Activated CD8-positive, alpha-beta memory T cell treated with anti-CD3 and anti-CD28 coated beads for 24 hours (primary cell): ENCODE data around the gene RHOT1.
"Not testable (repeated sequence)": the region's sequence is repeated elsewhere in the genome, so short reads cannot be mapped to it uniquely, and the experiment has no call there.

ENCODE experiments used
- DNase-seq: peaks from one replicate; pipeline ENCODE4 v3.0.0-alpha.2; 2020

Gene RHOT1

DNA sequence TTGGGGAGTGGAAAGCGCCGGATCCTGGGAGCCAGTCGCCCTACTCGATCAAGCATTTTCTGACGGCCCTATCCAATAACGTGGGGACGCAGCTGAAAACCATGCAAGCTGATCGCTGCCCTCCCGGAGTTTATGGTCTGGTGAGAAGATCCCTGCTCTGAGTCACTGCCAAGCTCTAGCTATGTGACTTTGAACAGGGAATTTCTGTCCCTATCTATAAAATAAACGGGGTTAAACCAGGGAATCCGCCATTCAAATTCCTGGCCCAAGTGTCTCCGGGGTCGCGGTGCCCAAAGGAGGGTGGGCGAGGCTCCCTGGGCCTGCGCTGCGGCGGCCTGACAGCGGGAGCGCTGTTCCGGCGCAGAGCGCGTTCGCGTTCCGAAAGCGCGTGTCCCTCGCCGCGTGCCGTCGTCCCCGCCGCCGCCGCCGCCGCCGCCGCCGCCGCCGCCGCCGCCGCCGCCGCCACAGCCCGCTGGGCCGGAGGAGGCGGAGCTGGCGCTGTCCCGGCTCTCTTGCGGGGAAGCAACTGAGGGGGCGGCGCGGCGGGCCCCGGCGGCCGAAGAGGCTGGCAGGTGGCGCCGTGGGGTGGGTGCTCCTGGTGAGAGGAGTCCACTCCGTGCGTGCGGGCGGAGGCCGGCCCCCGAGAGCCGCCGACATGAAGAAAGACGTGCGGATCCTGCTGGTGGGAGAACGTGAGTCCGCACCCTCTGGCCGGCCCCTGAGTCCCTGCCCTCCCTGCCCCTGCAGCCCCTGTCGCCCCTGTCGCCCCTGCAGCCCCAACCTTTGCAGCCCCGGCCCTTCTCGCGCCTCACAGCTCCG, at the start of gene RHOT1:
Gene RHOT1 (plus strand): TSS at position 465 of the 819 bp plus-strand sequence. CDS start 191 bp downstream, at position 656.
- peak; percentile 88 for DNase-seq

DNA sequence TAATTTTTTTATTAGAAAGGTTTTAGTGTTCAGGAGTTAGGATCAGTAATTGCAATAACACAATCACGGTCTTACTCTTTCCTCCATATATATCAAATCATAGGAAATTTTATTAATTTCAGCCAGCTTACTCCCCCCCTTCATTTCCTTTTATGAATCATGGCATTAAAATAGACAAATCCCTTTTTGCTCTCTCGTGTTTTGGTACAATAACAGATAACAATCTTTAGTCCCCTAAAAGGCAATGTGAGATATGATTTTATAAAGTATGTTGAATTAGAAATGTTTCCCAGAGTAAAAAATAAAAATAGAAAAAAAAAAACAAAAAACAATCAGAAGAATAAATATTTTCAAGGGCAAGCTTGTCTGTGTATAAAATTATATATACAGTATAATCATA, 42.6 kb upstream of the RHOT1 start:
- no peak for DNase-seq

DNA sequence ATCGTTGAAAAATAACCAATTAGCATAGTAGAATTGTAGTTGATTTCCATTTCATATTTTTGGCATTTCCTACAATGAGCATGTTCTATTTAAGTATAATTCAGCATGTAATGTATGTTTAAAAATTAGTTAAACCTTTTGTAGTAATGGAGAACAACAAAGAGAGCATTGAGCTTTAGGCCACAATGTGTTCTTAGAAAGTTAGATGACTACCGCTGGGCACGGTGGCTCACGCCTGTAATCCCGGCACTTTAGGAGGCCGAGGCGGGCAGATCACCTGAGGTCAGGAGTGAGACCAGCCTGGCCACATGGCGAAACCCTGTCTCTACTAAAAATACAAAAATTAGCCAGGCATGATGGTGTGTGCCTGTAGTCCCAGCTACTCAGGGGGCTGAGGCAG, 42.0 kb upstream of the RHOT1 start:
- peak; percentile 7 for DNase-seq

DNA sequence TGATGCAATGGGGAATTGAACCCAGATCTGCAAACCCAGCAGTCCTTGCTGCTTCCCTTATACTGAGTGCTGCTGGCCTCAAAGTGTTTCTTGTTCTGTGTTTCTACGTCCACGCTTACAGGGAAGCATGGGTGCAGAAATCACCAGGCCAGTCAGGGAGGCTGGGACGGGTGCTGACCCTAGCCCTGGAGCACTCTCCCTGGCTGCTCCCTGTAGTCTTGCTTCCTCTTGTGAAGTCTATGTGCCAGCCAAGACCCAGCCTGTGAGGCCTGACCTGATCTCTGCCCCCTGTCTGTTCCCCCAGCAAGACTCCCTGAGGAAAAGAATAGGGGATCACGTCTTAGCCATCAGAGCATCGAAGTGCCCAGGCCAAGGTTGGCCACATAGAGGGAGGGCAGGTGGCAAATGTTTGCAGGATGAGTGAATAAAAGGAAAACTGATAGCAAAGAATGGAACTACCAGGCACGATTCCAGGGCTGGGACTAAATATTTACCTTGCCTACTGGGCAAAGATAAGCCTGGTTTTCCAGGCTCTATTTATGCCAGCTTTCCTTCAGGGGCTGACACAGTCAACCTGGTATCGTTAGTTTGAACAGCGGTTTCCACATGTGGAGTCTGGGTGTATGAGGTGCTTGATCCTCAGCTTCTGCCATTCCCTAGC, 41.2 kb upstream of the RHOT1 start:
- peak; percentile 43 for DNase-seq

DNA sequence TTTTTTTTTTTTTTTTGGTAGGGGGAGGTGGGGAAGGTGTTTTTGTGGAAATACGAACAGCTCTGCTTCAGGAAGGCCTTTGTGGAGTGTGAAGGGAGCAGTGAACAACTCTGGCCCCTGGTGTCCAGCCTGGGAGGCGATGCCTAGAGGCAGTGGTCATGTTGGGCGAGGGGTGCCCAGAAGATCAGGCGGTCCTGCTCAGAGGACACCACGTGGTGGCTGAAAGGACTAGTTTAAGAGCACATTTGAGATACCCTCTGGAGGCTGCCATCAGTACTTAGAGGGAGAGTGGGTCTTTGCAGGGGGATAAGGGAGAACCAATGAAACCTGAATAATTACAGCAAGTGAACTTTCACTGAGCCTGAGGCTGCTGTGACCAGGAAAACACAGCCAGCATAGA, 40.1 kb upstream of the RHOT1 start:
- DNase-seq: peak; percentile 28

DNA sequence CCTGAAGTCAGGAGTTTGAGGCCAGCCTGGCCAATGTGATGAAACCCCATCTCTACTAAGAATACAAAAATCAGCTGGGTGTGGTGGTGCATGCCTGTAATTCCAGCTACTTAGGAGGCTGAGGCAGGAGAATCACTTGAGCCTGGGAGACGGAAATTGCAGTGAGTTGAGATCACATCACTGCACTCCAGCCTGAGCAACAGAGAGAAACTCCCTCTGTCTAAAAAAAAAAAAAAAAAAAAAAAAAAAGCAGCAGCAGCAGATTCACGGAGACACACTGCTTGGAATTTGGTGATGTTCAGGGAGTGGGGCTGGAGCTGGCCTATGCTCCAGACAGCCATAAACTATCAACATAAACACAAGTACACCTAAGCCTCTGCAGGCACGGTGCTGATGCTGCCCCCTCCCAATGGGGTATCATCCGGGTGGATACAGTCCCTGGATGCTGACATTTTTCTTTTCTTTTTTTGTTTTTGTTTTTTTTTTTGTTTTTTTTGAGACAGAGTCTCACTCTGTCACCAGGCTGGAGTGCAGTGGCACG, 39.6 kb upstream of the RHOT1 start:
- no peak for DNase-seq

DNA sequence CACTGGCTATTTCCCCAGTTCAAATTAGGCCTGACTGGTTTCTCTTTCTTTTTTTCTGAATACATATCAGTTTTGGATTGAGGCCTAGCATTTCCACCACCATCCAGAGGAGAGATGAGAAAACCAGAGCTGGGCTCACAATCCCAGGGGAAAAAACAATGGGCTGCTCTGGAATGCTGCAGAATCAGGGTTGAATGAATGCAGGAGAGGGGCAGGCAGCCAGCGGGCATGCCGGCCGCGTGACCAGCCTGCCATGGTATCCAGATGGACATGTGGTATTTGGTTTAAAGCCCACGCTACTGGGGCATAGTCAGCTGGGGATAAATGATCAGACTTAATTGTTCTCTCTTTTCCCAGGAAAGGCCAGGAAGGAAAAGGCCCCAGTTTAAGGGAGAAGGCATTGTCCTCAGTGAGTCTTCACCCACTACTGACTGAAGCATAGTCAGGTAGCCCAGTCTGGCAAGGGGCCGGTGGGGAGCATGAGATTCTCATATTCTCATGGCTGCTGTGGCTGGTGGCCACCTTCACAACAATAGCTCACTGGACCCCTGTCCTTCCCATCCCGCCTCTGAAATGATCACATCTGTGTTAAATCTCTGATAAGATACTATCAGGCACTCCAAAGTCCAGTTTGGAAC, 38.7 kb upstream of the RHOT1 start:
- peak; percentile 0 for DNase-seq

DNA sequence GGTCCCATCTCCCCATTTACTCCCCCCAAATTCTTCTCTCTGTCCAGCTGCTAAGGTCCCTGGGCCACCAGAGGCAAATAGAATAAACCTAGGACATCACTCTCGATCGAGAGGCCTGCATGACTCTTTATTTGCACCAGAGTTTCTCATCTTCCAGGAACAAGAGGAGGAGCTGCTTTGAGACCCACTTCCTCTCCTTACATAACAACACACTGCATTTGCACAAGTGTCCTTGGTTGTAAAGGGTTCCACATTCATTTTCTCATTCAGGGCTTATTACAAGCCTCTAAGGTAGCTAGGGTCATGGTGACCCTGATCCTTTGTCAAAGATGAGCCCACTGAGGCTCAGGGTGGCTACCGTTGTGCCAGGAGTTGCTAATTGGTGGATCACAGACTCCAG, 38.1 kb upstream of the RHOT1 start:
- DNase-seq: peak; percentile 58

DNA sequence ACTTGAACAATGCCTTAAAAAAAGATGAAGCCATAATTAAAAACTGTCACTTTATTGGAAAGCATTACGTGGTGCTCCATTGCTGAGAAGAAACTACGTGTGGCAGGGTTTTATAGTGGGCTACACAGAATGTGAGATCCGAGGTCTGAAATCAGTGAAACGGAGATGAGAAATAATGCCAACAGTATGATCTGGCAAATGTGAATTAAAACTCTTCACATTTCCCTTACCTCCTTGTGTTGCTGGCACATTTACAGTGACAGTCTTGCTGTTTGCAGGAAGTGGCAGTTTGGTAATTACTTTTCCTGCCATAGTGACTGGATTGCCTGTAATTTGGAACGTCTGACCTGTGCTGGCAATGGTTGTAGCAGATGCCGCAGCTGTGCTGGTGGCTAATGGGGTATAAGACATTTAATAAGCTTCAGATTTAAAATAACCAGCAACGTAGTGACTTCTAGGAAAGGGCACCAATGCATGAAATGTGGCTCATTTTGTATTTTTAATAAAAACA, 35.8 kb upstream of the RHOT1 start:
- DNase-seq: peak; percentile 17

DNA sequence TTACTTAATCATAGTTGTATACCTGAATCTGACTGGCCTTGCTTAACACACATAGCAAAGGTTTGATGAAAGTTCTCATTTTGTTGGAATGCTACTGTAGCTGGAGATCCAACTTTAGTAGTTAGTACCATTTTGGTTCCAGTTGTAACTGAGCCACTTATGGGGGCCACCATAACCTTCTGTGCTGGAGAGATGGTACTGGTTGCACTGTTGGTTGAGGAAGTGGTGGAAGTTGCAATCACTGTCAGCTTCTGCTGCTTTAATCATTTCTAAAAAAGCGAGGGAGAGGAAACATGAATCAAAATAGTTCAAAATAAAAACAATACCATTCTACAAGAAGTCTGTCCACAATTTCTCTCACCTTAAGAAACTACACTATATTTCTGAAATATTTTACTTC, 35.1 kb upstream of the RHOT1 start:
- DNase-seq: not testable (repeated sequence)

DNA sequence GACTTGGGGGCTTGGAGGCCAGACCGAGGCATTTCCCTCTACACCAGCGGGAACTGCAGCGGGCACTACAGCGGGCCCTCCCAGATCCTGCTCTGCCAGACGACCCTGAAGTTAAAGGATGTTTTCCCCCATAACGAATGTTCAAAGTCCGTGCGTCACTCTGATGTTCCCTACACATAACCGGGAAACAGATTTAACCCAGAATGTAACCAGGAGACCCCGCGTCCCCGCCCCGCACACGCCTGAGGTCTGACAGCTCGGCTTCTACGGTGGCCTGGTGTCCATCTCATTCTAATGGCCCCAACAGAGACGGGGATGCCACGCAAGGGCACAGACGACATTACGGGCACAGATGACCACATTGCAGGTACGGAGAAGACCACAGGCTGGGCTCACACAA, 31.7 kb upstream of the RHOT1 start:
- DNase-seq: peak; percentile 19

DNA sequence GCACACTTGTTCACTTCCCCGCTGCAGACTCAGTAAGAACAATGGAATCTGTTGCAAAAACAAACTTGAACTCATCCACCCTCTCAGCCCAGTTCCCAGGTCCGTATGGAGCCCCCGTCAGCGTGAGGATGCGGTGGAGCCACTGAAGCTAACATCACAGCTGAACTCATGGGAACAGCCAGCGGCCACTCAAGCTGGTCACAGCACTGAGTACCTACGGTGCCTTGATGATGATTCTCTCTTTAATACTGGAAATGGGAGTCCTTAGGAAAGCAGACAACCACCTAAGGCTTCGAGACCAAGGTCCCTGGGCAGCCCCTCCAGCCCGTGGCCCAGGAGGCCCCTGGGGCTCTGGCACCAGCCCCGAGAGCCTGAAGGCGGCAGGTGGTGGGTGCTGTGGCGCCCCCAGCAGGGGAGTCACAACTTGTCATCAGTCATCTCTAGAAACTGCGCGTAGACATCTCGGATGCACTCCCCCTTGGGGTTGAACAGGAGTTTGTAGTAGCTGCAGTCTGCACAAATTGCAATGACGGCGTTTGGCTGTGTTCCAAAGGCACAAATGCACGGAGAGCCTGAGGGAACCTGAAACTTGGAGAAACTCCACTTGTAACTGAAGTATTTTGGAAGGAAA, 31.0 kb upstream of the RHOT1 start:
- DNase-seq: peak; percentile 56

DNA sequence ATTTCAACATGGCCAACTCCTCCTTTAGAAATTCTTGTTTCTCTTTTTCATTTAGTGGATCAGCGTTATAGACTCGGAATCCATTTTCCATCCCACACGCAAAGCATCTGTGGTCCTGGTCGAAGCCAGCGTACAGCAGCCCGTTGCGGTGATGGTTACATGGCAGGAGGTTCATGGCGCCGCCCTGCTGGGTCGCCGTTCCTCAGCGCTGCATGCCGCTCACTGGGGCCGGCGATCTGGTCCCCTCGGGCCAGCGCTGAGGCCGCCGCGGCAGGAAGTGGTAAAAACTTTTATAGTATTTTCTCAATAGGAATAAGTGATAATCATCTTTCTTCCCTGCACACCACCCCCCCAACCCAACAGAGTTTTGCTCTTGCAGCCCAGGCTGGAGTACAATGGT, 29.9 kb upstream of the RHOT1 start:
- DNase-seq: no peak

DNA sequence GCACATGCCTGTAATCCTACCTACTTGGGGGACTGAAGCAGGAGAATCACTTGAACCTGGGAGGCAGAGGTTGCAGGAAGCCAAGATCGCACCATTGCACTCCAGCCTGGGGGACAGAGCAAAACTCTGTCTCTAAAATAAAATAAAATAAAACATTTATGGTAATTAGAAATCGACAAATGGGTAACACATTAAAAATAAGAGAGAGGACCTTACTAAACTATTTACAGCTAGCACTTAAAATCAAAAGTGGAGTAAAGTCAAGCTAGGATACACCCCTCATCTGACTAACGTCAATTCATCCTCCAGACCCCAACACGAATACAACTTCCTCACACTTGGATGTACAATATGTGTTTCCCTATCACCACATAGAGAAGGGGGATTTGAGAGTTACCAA, 27.8 kb upstream of the RHOT1 start:
- no peak for DNase-seq

DNA sequence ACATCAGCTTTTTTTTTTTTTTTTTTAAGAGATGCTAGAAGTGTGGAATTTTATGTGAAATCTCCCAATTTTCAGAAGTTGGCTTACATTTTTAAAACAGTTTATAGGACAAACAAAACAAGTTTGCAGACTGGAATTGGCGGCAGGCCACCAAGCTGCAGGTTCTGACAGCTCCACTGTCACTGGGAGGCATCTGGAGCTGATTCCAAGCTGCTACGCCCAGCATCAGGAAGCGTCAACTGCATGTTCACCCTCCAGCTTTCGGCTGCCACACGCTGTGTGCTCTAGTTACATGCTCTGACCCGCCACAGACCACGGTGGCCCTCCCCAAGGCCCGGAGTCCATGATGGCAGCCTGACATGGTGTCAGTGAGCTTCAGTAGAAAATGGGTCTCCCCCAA, 26.8 kb upstream of the RHOT1 start:
- not testable (repeated sequence) for DNase-seq

DNA sequence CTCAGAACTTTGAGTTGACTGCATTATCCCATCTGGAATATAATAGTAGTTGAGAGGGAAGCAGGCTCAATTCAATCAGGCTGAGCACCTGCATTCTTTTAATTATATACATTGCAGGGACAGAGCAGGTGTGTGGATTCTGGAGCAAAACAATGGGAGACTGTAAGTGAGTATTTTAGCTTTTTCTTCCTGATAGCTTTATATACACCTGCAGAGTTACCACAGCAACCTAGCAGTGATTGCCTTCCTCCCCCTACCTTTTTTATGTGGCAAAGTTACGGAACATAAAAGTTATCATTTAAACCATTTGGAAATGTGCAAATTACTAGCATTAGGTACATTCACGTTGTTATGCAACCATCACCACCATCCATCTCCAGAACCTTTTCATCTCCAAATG, 25.4 kb upstream of the RHOT1 start:
- no peak for DNase-seq

DNA sequence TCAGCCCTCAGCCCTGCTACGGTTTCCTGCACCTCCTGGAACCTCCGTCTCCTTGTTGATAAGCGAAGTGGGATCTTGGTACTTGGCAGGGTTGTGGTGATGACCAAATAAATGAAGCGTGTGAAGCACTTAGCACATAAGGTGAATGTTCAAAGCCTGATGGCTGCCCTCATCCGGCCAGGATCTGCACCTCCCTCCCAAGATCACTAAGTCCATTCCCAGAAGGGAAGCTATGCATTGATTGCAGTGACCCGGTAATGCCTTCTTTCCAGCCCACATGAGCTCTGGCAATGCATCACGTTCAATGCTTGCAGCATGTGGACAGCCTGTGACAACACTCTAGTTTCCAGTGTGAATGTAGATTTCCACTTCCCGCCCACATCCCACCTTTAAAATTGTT, 24.9 kb upstream of the RHOT1 start:
- DNase-seq: peak; percentile 46

DNA sequence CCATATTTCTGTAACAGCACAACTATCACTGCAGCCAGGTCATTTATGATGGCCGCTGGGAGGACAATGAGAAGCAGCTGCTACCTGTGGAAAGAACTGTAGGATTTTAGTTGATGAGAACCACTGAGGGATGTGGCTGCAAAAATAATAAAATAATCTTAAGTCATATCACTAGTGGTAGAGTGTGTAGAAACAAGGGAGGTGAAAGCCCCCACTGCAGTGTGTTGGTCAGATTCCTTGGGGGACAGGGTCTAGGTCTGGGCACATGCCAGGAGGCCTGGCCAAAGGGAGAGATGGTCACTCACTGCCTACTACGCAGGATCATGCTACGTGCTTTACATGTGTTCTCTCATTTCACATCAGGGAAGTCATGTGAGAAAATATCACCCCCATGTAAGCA, 24.2 kb upstream of the RHOT1 start:
- DNase-seq: not testable (repeated sequence)

DNA sequence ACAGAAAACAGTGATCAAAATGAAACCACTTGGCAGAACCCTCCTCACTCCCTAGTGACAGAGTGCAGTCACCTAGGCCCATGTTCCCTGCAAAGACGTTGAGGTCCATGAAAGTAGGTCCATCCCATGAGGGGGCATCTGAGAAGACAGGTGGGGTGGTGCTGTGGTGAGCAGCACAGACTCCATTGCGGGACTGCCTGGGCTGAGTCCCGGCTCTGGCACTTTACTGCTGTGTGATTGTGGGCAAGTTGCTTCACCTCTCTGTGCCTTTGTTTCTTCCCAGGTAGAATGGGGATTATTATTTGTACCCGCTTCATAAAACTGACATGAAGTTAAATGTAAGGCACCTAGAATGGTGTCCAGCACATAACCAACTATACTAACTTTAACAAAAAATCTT, 23.5 kb upstream of the RHOT1 start:
- DNase-seq: peak; percentile 5

DNA sequence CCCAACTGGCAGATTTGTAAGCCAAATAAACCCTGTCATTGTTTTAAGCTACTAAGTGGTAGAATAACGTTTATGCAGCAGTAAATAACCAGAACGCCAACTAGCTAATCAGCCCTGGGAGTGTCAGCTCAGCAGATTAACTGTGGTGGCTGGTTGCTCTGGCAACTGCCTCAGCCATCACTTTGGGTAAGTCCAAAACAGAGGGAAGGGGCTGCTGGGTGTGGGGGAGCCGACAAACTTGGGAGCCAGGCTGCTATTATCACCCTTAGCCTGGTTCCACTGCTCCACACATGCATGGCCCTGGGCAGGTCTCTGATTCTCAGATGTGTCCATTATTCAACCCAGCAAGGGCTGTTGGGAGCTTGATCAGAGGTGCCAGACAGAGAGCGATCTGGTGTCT, 22.2 kb upstream of the RHOT1 start:
- DNase-seq: peak; percentile 15

DNA sequence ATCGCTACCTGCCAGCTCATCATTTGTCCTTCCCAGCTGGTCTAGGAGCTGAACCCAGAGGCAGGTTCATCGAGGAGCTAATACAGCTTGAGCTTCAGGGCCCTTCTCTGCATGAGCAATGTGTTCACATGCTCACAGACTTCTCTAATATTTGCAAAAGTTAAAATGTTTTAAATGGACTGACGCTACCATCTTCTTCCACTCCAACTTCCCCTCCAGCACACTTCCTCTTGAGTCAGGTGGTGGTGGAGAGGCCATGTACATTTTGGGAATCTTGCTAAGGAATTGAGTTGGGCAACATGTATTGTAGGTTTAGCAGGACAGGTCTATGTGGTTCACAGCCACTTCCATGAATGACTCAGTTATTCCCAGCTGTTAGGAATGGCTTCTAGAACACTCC, 21.6 kb upstream of the RHOT1 start:
- DNase-seq: no peak

DNA sequence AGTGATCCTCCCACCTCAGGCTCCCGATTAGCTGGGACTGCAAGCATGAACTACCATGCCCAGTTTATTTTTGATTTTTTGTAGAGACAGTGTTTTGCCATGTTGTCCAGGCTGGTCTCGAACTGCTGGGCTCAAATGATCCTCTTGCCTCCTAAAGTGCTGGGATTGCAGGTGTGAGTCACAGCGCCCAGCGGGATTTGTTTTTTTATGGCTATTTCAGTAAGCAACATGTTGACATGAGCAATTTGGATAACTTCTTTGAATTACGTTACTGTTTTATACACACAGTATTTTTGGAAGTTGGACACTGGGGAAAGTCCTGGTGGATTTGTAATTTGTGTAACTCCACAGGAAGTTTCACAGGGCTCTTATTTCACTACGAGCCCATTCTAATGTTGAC, 18.5 kb upstream of the RHOT1 start:
- no peak for DNase-seq
